Vagina (tissue), 2 donors: Measurements from ENCODE around the gene NUTM2D.
"Not testable (repeated sequence)": the region's sequence is repeated elsewhere in the genome, so short reads cannot be mapped to it uniquely, and the experiment has no call there.

Experiments
- CTCF ChIP-seq, 3 experiments: fragments of 450-650 bp in 2 of 3; fragments of 200-600 bp in 1 of 3; sonication (generic) in 1 of 3; IDR thresholded peaks; one replicate each; pipeline ENCODE4 v1.5.1; 2017 to 2019; ENCODE audit warnings: antibody characterized with exemption in 3 of 3, mild to moderate bottlenecking in 2 of 3, moderate library complexity in 2 of 3
- POLR2A ChIP-seq, 2 donors: fragments of 450-650 bp; IDR thresholded peaks; one replicate each; pipeline ENCODE4 v1.6.1; 2017; ENCODE audit warnings: antibody characterized with exemption in 2 of 2, mild to moderate bottlenecking in 2 of 2, moderate library complexity in 2 of 2
- POLR2AphosphoS5 ChIP-seq, 2 donors: sonication (generic); formaldehyde crosslinking; IDR thresholded peaks; one replicate each; pipeline ENCODE4 v1.9.0; 2017; ENCODE audit warnings: antibody characterized with exemption in 2 of 2, mild to moderate bottlenecking in 2 of 2, low read depth in 1 of 2; ENCODE audit not compliant: insufficient read depth in 1 of 2

GRCh38 chr10:87374091-87374490 lies 16.5 kb downstream of the NUTM2D start:
- not testable (repeated sequence) for TF ChIP-seq CTCF (IDR thresholded peaks at IDR 0.05); POLR2AphosphoS5 (IDR thresholded peaks at IDR 0.05; ENCODE audit: insufficient read depth in 1 of 2, low read depth in 1 of 2); POLR2A (IDR thresholded peaks at IDR 0.05)
